Fibroblast of upper back skin (primary cell): Measurements from ENCODE around the gene TMEM185A.
"Not testable (repeated sequence)": the region's sequence is repeated elsewhere in the genome, so short reads cannot be mapped to it uniquely, and the experiment has no call there.

Experiments used
- DNase-seq: peaks from one replicate; pipeline ENCODE4 v3.0.0-alpha.2; 2013

The TMEM185A gene

DNA sequence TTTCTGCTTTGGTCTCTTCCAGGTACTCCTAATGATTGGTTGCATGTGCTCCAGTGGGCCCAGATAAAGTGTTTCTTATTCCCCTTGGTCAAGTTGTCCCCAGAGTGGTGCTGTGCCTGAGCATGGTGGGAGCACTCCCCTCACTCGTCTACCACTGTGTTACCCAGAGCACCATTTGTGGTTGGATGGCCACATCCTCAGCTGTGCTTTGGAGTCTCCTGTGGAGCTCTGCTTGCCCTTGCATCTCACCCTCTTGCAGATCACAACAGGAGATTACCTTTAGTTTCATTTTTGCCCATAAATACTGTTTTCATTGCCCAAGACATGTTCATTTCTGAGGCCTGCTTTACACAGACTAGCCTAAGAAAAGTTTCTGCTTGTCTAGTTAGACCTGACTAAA is 81.1 kb downstream of the TMEM185A start:
- DNase-seq: not testable (repeated sequence)

DNA sequence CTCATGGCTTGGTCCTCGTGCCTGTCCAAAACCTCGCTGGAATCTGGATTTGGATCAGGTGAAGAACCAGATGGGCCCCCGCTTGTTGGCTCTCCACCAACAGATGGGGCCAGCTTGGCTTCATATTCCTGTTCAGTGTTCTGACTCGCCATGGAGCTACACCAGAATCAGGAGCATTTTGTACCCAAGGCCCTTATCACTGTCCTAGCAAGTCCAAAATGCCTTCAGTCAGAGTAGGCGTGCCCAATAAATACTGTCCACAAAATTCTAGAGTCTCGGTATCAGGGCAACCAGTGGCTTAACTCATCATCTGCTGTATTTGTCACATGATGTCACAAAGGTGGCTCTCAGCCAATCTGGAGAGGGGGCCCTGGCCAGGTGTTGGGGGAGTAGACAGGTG is 81.9 kb downstream of the TMEM185A start, which contains the start of gene HSFX3:
HSFX3 (minus strand) TSS at position 224 of the 400 bp plus-strand sequence; CDS start at position 152, 72 bp downstream.
- DNase-seq: not testable (repeated sequence)

DNA sequence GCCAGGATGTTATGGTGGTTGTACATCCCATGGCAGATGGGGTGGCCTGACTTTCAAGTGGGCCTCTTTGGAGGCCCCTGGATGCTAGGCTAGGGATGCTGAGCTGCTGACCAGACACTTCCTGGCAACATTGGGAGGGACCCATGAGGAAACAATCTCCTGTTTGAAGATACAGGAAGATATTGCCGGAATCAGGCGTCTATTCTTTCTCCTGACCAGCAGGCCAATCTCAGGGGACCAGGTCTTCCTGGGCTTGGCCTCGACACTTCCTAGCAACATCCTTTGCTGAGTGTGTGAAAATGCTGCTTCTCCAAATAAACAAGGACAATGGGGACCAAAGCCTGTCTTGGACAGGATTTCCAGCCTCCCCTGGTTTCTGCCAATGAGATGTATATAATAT is 83.8 kb downstream of the TMEM185A start:
- DNase-seq: not testable (repeated sequence)

DNA sequence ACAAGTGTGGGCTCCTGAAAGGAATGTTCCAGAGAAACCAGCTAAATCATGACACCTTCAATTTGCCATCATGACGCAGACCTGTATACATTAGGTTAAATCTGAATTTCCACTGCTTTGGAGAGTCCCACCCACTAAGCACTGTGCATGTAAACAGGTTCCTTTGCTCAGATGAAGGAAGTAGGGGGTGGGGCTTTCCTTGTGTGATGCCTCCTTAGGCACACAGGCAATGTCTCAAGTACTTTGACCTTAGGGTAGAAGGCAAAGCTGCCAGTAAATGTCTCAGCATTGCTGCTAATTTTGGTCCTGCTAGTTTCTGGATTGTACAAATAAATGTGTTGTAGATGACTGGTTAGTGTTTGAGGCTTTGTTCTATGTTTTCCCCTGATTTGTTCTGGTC is 84.6 kb downstream of the TMEM185A start:
- DNase-seq: not testable (repeated sequence)
